Stimulated activated CD8-positive, alpha-beta memory T cell treated with anti-CD3 and anti-CD28 coated beads, Interleukin-2, amount 100 ng/mL, for 1 hour (primary cell): ENCODE results near the gene SYCP3.

Source experiments
- DNase-seq, 2 donors: peaks; one replicate each; pipeline ENCODE4 v3.0.0-alpha.2; 2020; ENCODE audit warnings: low read depth in 2 of 2

The SYCP3 gene

GRCh38 chr12:101738920-101739665 lies at the start of gene SYCP3:
TSS of gene SYCP3 (minus strand) at chr12:101739462. CDS start at chr12:101737935, 1,527 bp downstream.
- DNase-seq = no peak

GRCh38 chr12:101785671-101786070 lies 46.4 kb upstream of the SYCP3 start:
- no peak for DNase-seq

- DNase-seq = no peak
These were observed 45.1 kb upstream of the SYCP3 start for GRCh38 chr12:101784376-101784775.

GRCh38 chr12:101783838-101784237 lies 44.6 kb upstream of the SYCP3 start:
- no peak for DNase-seq

- no peak for DNase-seq
These were observed 43.9 kb upstream of the SYCP3 start for GRCh38 chr12:101783150-101783549.

- DNase-seq = no peak
These were observed 43.0 kb upstream of the SYCP3 start for GRCh38 chr12:101782273-101782731.

GRCh38 chr12:101781834-101782233 lies 42.6 kb upstream of the SYCP3 start:
- no peak for DNase-seq

- no peak for DNase-seq
These were observed 41.3 kb upstream of the SYCP3 start for GRCh38 chr12:101780599-101780998.

- no peak for DNase-seq
These were observed 40.4 kb upstream of the SYCP3 start for GRCh38 chr12:101779626-101780025.

GRCh38 chr12:101779200-101779599 lies 39.9 kb upstream of the SYCP3 start:
- DNase-seq = no peak

- no peak for DNase-seq
These were observed 38.7 kb upstream of the SYCP3 start for GRCh38 chr12:101777978-101778377.

- DNase-seq = no peak
These were observed 38.2 kb upstream of the SYCP3 start for GRCh38 chr12:101777485-101777884.

- DNase-seq = no peak
These were observed 36.6 kb upstream of the SYCP3 start for GRCh38 chr12:101775816-101776215.

- DNase-seq = peak; percentile 41 to 45
These were observed 34.4 kb upstream of the SYCP3 start for GRCh38 chr12:101773650-101774162.

GRCh38 chr12:101772012-101772775 lies 32.9 kb upstream of the SYCP3 start:
- no peak for DNase-seq

- no peak for DNase-seq
These were observed 30.6 kb upstream of the SYCP3 start for GRCh38 chr12:101769865-101770264.

- no peak for DNase-seq
These were observed 29.5 kb upstream of the SYCP3 start for GRCh38 chr12:101768781-101769180.

GRCh38 chr12:101767537-101767936 lies 28.3 kb upstream of the SYCP3 start:
- no peak for DNase-seq

GRCh38 chr12:101764051-101764792 lies 25.0 kb upstream of the SYCP3 start:
- no peak for DNase-seq

GRCh38 chr12:101763246-101763931 lies 24.1 kb upstream of the SYCP3 start:
- no peak for DNase-seq

GRCh38 chr12:101761781-101762180 lies 22.5 kb upstream of the SYCP3 start:
- no peak for DNase-seq
